Astrocyte (in vitro differentiated cells and primary cell): ENCODE data around the gene DNAJC13. TPM values are rescaled to one million over a fixed set of nuclear protein-coding genes. Genes with fewer than 3 reads are reported as not detected.

Experiments used
- DNase-seq: peaks from one replicate; pipeline ENCODE4 v3.0.0-alpha.2; 2010; ENCODE audit warnings: low read depth
- FAIRE-seq: peaks from 2 replicates; lab custom pipeline; 2011; peaks lifted over from hg19 to GRCh38; lab: Jason Lieb, UNC
- H2AFZ ChIP-seq: 2 replicates; pipeline ENCODE4 v1.6.0; 2012; ENCODE audit warnings: low read depth, low read length, inconsistent platforms
- H3K27ac ChIP-seq: 2 replicates; pipeline ENCODE4 v1.5.1; 2011; ENCODE audit warnings: low read depth, low read length, inconsistent platforms
- H3K27me3 ChIP-seq: 2 replicates; pipeline ENCODE4 v1.6.0; 2011; ENCODE audit warnings: low read length, inconsistent platforms; ENCODE audit not compliant: insufficient read depth
- H3K36me3 ChIP-seq: 2 replicates; pipeline ENCODE4 v1.5.1; 2011; ENCODE audit warnings: low read length, inconsistent platforms; ENCODE audit not compliant: insufficient read depth
- H3K4me1 ChIP-seq: 2 replicates; pipeline ENCODE4 v1.5.1; 2011; ENCODE audit warnings: low read length, inconsistent platforms; ENCODE audit not compliant: insufficient read depth
- H3K4me2 ChIP-seq: 2 replicates; pipeline ENCODE4 v1.6.0; 2012; ENCODE audit warnings: low read length, inconsistent platforms
- H3K4me3 ChIP-seq: 2 replicates; pipeline ENCODE4 v1.5.1; 2011; ENCODE audit warnings: low read depth, mild to moderate bottlenecking, low read length, inconsistent platforms; ENCODE audit not compliant: insufficient read depth
- H3K79me2 ChIP-seq: 2 replicates; pipeline ENCODE4 v1.6.0; 2012; ENCODE audit warnings: mild to moderate bottlenecking, low read length, inconsistent platforms; ENCODE audit not compliant: insufficient read depth
- H3K9ac ChIP-seq: 2 replicates; pipeline ENCODE4 v1.6.0; 2012; ENCODE audit warnings: mild to moderate bottlenecking, low read length, inconsistent platforms
- H3K9me3 ChIP-seq: 2 replicates; pipeline ENCODE4 v1.5.1; 2012; ENCODE audit warnings: low read depth, mild to moderate bottlenecking, low read length, inconsistent platforms; ENCODE audit not compliant: insufficient read depth
- H4K20me1 ChIP-seq: 2 replicates; pipeline ENCODE4 v1.6.0; 2012; ENCODE audit warnings: low read length, inconsistent platforms; ENCODE audit not compliant: insufficient read depth
- H3K27ac Mint-ChIP-seq: one replicate; pipeline ENCODE4 v1.8.0; 2021; ENCODE audit warnings: mild to moderate bottlenecking, mixed read lengths; ENCODE audit not compliant: unreplicated experiment
- H3K27me3 Mint-ChIP-seq: one replicate; pipeline ENCODE4 v1.8.0; 2021; ENCODE audit warnings: low read depth, mixed read lengths; ENCODE audit not compliant: unreplicated experiment
- H3K36me3 Mint-ChIP-seq: one replicate; pipeline ENCODE4 v1.8.0; 2021; ENCODE audit warnings: low read depth, mixed read lengths; ENCODE audit not compliant: unreplicated experiment
- H3K4me1 Mint-ChIP-seq: one replicate; pipeline ENCODE4 v1.8.0; 2021; ENCODE audit warnings: low read depth, mixed read lengths; ENCODE audit not compliant: unreplicated experiment
- H3K4me3 Mint-ChIP-seq: one replicate; pipeline ENCODE4 v1.8.0; 2021; ENCODE audit warnings: mild to moderate bottlenecking, moderate library complexity, mixed read lengths; ENCODE audit not compliant: unreplicated experiment
- H3K9me3 Mint-ChIP-seq: one replicate; pipeline ENCODE4 v1.8.0; 2021; ENCODE audit warnings: mild to moderate bottlenecking, mixed read lengths; ENCODE audit not compliant: unreplicated experiment
- EZH2 ChIP-seq: IDR thresholded peaks from 2 replicates; pipeline ENCODE4 v1.6.1; 2012; ENCODE audit warnings: mild to moderate bottlenecking, low read length, inconsistent platforms; ENCODE audit not compliant: insufficient read depth
- total RNA-seq: library from RNA; stranded (reverse); gene quantifications from 2 replicates; pipeline ENCODE4 v1.2.1, GENCODE V29; 2021
- TF ChIP-seq, protein P1 (sequence below): IDR thresholded peaks from 2 replicates; pipeline ENCODE4 v1.5.1; 2011; ENCODE audit warnings: low read depth, mild to moderate bottlenecking, inconsistent platforms, low read length, moderate library complexity; ENCODE audit not compliant: insufficient read depth

Gene DNAJC13
- total RNA-seq, 1 donor from 2014 or later = 38.5 TPM

DNA sequence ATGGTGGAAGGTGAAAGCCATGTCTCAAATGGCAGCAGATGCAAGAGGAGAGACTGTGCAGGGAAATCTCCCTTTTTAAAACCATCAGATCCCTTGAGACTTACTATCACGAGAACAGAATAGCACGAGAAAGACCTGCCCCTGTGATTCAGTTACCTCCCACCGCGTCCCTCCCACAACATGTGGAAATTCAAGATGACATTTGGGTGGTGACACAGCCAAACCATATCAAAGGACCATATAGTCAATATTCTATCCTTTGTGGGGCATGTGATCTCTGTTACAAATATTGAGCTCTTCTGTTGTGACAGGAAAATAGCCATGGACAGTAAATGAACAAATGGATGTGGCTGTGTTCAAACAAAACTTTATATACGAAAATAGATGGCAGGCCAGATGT lies 102.6 kb downstream of the DNAJC13 start:
- no peak overlapping the region for H3K4me3 Mint-ChIP-seq
- Histone ChIP-seq H3K9ac (no peak overlapping the region), H3K36me3 (peaks cover 53% of the 10 kb centered on the region), H2AFZ (no peak overlapping the region), H3K4me3 (no peak overlapping the region), H3K27me3 (no peaks in the 10 kb centered on the region), H3K27ac (no peak overlapping the region), H3K79me2 (no peaks in the 10 kb centered on the region), H4K20me1 (no peaks in the 10 kb centered on the region), H3K4me1 (no peaks in the 10 kb centered on the region), H3K4me2 (no peak overlapping the region), H3K9me3 (no peaks in the 10 kb centered on the region)
- TF ChIP-seq EZH2 = no peak
- TF ChIP-seq, protein P1, sequence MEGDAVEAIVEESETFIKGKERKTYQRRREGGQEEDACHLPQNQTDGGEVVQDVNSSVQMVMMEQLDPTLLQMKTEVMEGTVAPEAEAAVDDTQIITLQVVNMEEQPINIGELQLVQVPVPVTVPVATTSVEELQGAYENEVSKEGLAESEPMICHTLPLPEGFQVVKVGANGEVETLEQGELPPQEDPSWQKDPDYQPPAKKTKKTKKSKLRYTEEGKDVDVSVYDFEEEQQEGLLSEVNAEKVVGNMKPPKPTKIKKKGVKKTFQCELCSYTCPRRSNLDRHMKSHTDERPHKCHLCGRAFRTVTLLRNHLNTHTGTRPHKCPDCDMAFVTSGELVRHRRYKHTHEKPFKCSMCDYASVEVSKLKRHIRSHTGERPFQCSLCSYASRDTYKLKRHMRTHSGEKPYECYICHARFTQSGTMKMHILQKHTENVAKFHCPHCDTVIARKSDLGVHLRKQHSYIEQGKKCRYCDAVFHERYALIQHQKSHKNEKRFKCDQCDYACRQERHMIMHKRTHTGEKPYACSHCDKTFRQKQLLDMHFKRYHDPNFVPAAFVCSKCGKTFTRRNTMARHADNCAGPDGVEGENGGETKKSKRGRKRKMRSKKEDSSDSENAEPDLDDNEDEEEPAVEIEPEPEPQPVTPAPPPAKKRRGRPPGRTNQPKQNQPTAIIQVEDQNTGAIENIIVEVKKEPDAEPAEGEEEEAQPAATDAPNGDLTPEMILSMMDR = no peak
- H3K4me1 Mint-ChIP-seq = peaks cover 2% of the 10 kb centered on the region
- peaks cover 20% of the 10 kb centered on the region for H3K36me3 Mint-ChIP-seq
- no peak overlapping the region for H3K27ac Mint-ChIP-seq
- no peaks in the 10 kb centered on the region for H3K9me3 Mint-ChIP-seq
- DNase-seq = no peak
- no peaks in the 10 kb centered on the region for H3K27me3 Mint-ChIP-seq
- FAIRE-seq = peak; percentile 26

DNA sequence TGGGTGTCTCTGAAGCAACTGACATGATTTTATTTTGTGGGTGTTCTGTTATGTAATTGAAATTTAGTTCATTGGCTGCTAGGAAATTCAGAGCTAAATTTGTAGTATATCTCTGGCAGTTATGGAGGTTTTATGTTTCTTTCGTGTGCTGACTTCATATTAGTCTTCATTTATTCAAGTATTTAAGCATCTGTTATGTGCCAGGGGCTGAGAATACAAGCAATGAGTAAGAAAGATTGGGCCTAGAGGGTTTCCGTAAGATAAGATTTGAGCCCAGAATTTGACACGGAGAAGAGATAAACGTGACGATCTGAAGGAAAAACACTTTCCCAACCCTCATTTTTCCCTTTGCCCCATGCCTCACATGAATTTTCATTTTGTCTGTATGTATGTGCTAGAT lies 104.6 kb downstream of the DNAJC13 start:
- no peak for TF ChIP-seq EZH2
- TF ChIP-seq, protein P1 = no peak
- H3K9ac ChIP-seq = no peak overlapping the region
- H3K4me1 ChIP-seq = no peaks in the 10 kb centered on the region
- no peaks in the 10 kb centered on the region for H4K20me1 ChIP-seq
- H3K4me2 ChIP-seq = no peak overlapping the region
- H3K79me2 ChIP-seq = no peaks in the 10 kb centered on the region
- H3K27ac Mint-ChIP-seq = no peak overlapping the region
- no peak for DNase-seq
- H3K36me3 Mint-ChIP-seq = peaks cover 17% of the 10 kb centered on the region
- no peaks in the 10 kb centered on the region for H3K9me3 Mint-ChIP-seq
- no peaks in the 10 kb centered on the region for H3K27me3 Mint-ChIP-seq
- peaks cover 53% of the 10 kb centered on the region for H3K36me3 ChIP-seq
- H3K27ac ChIP-seq = no peak overlapping the region
- H3K27me3 ChIP-seq = no peaks in the 10 kb centered on the region
- no peaks in the 10 kb centered on the region for H3K9me3 ChIP-seq
- H3K4me1 Mint-ChIP-seq = peaks cover 1% of the 10 kb centered on the region
- H2AFZ ChIP-seq = no peak overlapping the region
- no peak for FAIRE-seq
- H3K4me3 Mint-ChIP-seq = no peak overlapping the region
- H3K4me3 ChIP-seq = no peak overlapping the region

DNA sequence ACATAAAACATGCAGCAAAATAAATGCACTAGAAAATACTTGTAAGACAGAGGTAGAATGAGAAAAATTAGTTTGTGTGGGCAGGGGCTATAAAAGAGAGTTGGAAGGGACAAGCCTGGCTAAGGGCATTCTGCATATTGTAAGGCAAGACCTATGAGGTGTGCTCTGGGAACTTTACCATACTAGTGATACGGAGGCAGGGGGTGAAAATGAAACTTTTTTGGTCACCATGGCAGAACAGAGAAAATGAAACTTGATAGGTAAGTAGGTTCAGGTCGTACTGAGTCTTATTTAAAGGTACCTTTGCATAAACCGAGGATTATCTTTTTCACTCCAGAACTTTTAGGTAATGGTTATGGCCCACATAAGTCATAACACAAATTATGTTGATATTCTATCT lies 105.1 kb downstream of the DNAJC13 start:
- Histone ChIP-seq H3K4me3 (no peak overlapping the region), H3K4me1 (no peaks in the 10 kb centered on the region), H3K36me3 (peaks cover 53% of the 10 kb centered on the region), H3K9me3 (no peaks in the 10 kb centered on the region), H4K20me1 (no peaks in the 10 kb centered on the region), H2AFZ (no peak overlapping the region), H3K9ac (no peak overlapping the region), H3K27ac (no peak overlapping the region), H3K4me2 (no peak overlapping the region), H3K27me3 (no peaks in the 10 kb centered on the region), H3K79me2 (no peaks in the 10 kb centered on the region)
- H3K27ac Mint-ChIP-seq = no peak overlapping the region
- H3K36me3 Mint-ChIP-seq = peaks cover 13% of the 10 kb centered on the region
- no peaks in the 10 kb centered on the region for H3K27me3 Mint-ChIP-seq
- FAIRE-seq = no peak
- H3K9me3 Mint-ChIP-seq = no peaks in the 10 kb centered on the region
- no peaks in the 10 kb centered on the region for H3K4me1 Mint-ChIP-seq
- no peak overlapping the region for H3K4me3 Mint-ChIP-seq
- TF ChIP-seq, protein P1 = no peak
- no peak for TF ChIP-seq EZH2
- no peak for DNase-seq
